GM10266 (cell line): ENCODE results near the gene COL12A1.

Experiments
- DNase-seq: peaks from one replicate; pipeline ENCODE4 v3.0.0; 2012; ENCODE audit errors: extremely low spot score
- TF ChIP-seq, protein P1 (sequence below): IDR thresholded peaks from 2 replicates; pipeline ENCODE4 v1.5.1; 2012; ENCODE audit warnings: mild to moderate bottlenecking, low read depth; ENCODE audit not compliant: control insufficient read depth, insufficient read depth; ENCODE audit errors: missing control alignments

COL12A1 gene

DNA sequence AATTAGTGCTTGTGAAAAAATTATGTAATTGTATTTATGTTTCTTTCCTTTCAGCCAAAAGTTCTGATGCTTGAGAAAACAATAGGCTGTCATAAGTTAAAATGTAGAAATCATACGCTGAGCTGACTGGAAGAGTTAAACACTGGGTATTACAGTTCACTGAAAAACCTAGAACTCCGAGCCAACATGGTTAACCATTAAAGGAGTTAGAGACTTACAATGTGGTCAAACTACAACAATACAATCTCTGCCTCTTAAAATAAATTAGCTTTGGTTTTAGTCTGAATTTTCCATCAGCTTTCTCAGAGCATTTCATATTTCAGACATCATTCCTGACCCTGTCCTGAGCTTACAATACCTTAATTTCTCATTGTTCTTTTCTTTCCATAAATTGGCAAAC, 91.0 kb downstream of the COL12A1 start:
- TF ChIP-seq, protein P1, sequence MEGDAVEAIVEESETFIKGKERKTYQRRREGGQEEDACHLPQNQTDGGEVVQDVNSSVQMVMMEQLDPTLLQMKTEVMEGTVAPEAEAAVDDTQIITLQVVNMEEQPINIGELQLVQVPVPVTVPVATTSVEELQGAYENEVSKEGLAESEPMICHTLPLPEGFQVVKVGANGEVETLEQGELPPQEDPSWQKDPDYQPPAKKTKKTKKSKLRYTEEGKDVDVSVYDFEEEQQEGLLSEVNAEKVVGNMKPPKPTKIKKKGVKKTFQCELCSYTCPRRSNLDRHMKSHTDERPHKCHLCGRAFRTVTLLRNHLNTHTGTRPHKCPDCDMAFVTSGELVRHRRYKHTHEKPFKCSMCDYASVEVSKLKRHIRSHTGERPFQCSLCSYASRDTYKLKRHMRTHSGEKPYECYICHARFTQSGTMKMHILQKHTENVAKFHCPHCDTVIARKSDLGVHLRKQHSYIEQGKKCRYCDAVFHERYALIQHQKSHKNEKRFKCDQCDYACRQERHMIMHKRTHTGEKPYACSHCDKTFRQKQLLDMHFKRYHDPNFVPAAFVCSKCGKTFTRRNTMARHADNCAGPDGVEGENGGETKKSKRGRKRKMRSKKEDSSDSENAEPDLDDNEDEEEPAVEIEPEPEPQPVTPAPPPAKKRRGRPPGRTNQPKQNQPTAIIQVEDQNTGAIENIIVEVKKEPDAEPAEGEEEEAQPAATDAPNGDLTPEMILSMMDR: no peak
- no peak for DNase-seq

DNA sequence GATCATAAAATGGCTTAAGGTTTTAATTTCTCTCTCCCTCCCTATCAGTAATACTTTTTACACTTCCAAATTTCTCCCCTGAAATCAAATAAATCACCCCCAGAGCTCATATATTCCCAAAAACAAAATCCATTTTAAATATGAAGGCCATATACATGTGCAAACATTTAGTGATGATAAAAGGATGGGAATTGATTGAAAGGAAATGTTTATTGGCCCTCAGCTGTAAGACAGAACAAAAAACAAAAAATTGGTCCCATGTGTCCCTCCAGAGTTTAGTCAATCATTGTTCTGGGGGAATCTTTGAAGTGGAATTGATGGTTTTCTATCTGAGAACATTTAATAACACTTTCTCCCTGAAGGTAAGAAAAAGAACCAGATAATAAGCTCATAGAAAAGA, 91.7 kb downstream of the COL12A1 start:
- DNase-seq: no peak
- TF ChIP-seq, protein P1: no peak

DNA sequence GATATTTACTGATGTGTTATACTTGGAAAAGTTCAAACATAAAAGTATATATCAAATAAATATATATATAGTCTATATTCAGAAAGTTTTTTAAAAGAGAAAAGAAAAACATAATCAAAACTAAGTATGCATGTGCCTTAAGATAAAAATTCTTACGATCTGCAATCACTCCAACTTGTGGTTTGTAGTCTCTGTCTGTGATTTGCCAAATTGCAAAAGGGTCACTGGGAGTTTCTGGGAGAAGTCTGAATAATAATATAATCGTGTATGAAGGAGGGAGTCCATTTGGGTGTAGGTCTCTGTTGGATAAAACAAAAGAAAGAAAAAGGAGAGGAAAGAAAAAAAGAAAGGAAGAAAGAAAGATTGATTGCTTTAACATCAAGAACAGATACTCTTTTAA, 92.4 kb downstream of the COL12A1 start:
- TF ChIP-seq, protein P1: no peak

DNA sequence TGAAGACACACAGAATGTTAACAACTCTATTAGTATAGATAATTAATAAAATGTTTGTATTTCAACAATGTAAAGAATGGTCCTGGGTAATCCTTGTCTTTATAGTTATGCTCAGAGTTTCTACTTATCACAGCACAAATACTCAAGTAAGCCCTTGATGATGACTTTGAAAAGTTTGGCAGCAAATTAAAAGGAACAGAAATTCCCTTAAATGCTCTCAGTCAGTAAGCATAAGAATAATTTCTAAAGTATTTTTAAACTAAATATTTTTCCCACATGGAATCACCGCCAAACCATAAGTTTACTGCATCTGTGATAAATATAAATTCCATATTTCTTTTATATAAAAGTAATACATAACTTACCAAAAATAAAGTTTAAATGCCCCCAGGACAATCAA, 96.1 kb downstream of the COL12A1 start:
- DNase-seq: no peak
- TF ChIP-seq, protein P1: no peak

More for the DNA sequence above, 92.4 kb downstream of the COL12A1 start:
- DNase-seq: no peak

DNA sequence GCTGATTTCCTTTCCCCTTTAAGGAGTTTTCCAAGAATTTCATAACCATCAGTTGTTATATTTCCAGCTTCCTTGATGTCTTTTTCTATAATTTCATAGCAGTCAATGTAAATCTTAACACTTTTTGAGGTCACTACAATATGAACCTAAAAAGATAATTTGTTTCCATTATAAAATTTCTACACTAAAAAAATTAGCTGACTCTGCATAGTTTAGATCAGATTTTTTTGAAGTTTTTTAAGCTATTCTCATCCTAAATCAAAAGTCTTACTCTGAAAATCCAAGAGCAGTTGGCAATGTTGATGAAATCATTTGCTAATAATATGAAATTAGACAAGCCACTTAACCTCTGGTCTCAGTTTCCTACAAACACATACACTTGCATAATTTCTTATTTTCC, 96.8 kb downstream of the COL12A1 start:
- DNase-seq: no peak
- TF ChIP-seq, protein P1: no peak

DNA sequence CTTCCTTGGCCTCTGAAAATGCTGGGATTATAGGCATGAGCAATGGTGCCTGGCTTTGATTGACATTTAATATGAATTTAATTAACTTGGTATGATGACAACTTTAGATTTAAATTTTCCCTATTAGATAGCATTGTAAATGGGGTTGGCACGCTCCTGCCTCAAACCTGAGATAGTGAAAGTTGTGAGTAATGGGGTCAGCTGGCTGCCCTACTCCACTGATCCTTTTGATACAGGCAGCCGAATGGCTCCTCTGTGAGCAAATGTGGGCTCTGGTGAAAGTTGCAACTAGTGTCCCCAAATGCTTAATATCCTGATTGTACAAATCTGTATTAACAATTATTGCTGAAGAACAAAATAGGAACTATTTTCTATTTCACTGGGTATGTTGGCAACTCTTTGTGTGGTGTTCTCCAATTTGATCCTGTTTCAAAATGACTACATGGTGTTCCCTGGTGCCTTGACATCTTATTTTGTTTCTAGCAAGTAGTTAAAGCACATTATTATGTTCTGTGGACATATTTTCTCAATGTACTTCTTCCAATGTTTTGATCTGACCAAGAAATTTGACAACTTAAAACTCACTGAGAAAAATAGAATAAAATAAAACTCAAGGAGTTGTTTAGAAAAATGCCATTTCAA, 97.4 kb downstream of the COL12A1 start:
- DNase-seq: no peak
- TF ChIP-seq, protein P1: no peak

DNA sequence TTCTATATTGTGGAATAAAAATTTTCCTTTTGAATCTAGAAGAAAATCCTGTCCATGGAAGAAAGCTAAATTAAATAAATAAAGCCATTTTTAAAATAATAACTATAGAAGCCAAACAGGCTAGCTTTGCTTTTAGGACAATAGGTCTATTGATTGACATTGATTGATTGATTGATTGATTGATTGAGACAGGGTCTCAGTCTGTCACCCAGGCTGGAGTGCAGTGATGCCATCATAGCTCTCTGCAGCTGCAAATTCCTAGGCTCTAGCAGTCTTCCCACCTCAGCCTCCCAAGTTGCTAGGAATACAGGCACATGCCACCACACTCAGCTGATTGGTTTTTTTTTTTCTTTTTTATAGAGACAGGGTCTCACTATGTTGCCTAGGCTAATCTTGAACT, 97.9 kb downstream of the COL12A1 start:
- DNase-seq: no peak
- TF ChIP-seq, protein P1: no peak
